ENCODE results near the gene ZNF79. TPM values are rescaled to one million over a fixed set of nuclear protein-coding genes. Genes with fewer than 3 reads are reported as not detected.

ZNF79 gene
- total RNA-seq, 1 donor from 2014 or later, result 9.5 TPM

DNA sequence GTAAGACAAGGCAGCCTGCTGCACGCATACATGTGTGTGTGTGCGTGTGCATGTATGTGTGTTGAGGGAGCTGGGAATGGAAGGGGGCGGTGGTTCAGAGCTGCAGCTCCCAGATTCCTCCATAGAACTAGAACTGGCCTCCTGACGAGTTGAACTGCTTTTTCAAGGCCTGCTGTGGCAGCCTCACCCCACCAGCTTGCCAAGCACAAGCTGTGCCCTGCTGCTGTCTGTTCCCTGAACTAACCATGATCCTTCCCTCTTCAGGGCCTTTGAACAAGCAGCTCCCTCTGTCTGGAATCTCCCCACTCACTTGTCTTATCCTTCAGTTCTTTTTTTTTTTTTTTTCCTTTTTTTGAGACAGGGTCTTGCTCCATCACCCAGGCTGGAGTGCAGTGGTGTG lies 49.8 kb downstream of the ZNF79 start:
- peaks cover 71% of the 10 kb centered on the region for H3K36me3 ChIP-seq
- H3K27ac ChIP-seq, result no peak overlapping the region
- H3K27me3 ChIP-seq (ENCODE audit: low read depth), result no peaks in the 10 kb centered on the region
- ATAC-seq (no peak), DNase-seq (no peak)
- H3K4me3 ChIP-seq, result no peak overlapping the region
- intact Hi-C loops (cut with DNase I), result no loop called here
- no peaks in the 10 kb centered on the region for H3K4me1 ChIP-seq
- no peaks in the 10 kb centered on the region for H3K9me3 ChIP-seq
- TF ChIP-seq, protein P1, sequence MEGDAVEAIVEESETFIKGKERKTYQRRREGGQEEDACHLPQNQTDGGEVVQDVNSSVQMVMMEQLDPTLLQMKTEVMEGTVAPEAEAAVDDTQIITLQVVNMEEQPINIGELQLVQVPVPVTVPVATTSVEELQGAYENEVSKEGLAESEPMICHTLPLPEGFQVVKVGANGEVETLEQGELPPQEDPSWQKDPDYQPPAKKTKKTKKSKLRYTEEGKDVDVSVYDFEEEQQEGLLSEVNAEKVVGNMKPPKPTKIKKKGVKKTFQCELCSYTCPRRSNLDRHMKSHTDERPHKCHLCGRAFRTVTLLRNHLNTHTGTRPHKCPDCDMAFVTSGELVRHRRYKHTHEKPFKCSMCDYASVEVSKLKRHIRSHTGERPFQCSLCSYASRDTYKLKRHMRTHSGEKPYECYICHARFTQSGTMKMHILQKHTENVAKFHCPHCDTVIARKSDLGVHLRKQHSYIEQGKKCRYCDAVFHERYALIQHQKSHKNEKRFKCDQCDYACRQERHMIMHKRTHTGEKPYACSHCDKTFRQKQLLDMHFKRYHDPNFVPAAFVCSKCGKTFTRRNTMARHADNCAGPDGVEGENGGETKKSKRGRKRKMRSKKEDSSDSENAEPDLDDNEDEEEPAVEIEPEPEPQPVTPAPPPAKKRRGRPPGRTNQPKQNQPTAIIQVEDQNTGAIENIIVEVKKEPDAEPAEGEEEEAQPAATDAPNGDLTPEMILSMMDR (IDR thresholded peaks at IDR 0.05), result no peak

DNA sequence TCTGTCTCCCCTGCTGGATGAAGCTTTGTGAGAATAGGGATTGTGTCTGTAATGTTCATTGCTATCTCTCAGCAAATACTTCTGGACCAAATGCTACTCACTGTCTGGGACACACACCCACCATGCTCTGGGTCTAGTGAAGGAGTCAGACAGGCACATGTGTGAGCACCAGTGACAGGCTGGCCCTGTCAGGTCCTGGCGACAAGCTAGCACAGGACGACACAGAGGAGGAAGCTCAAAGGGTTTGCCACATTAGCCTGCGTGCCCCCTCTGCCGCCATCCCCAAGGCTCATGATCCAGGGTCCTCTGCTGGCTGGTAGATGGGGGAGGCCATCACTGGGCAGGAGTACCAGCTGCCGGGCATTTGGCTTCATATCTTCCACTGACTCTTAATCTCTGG lies 50.4 kb downstream of the ZNF79 start:
- Histone ChIP-seq H3K9me3 (no peaks in the 10 kb centered on the region), H3K36me3 (peaks cover 73% of the 10 kb centered on the region), H3K27ac (no peak overlapping the region), H3K27me3 (ENCODE audit: low read depth) (no peaks in the 10 kb centered on the region), H3K4me1 (no peaks in the 10 kb centered on the region), H3K4me3 (no peak overlapping the region)
- TF ChIP-seq, protein P1 (IDR thresholded peaks at IDR 0.05), result no peak
- ATAC-seq (no peak), DNase-seq (no peak)
- intact Hi-C loops (cut with DNase I), result no loop called here

DNA sequence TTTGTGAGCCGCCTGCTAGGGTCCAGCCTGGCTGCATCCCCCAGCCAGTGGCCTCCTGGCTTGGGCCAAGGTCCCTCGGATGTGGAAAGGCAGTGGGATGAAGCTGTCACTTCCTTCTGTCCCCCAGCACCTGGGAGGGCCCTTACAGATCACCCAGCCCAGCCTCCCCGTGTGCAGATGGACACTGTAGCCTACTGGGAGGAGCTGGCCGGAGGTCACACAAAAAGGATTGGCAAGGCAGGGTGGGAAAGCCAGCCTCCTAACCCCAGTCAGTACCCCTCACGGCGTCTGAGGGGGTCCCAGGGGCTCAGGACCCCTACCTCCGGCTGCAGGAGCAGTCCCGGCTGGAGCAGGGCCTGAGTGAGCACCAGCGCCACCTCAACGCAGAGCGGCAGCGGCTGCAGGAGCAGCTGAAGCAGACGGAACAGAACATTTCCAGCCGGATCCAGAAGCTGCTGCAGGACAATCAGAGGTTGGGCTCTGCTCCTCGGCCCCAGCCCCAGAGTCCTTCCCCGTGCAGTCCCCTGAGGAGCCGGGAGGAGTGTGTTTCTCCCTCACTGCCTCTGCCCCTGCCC lies 55.4 kb downstream of the ZNF79 start:
- H3K4me1 ChIP-seq, result no peaks in the 10 kb centered on the region
- no peak for DNase-seq
- no peaks in the 10 kb centered on the region for H3K27me3 ChIP-seq (ENCODE audit: low read depth)
- TF ChIP-seq, protein P1 (IDR thresholded peaks at IDR 0.05), result no peak
- peaks cover 80% of the 10 kb centered on the region for H3K36me3 ChIP-seq
- H3K4me3 ChIP-seq, result no peak overlapping the region
- peak in 1 of 2 donors; percentile 48 for ATAC-seq
- H3K27ac ChIP-seq, result no peak overlapping the region
- H3K9me3 ChIP-seq, result no peaks in the 10 kb centered on the region
- intact Hi-C loops (cut with DNase I), result no loop called here

DNA sequence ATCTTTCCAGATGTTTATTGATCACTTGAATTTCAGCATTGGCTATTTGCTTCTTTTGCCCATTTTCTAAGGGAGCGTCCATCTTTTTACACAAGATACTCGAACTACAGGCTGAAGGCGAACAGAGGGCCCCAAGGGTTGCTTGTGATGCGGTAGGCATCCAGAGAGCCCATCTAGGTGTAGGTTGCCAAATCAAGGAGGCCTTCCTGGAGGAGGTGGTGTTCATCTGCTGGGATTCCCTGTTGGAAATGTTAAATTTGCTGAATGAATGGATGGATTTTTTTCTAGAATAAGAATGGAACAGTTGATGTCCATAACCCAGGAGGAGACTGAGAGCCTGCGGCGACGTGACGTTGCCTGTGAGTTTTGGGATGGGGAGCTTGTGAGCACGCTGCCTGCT lies 58.5 kb downstream of the ZNF79 start:
- Histone ChIP-seq H3K4me3 (no peak overlapping the region), H3K36me3 (peaks cover 94% of the 10 kb centered on the region), H3K4me1 (no peaks in the 10 kb centered on the region), H3K27me3 (ENCODE audit: low read depth) (no peaks in the 10 kb centered on the region), H3K9me3 (no peaks in the 10 kb centered on the region), H3K27ac (no peak overlapping the region)
- no peak for DNase-seq
- TF ChIP-seq, protein P1 (IDR thresholded peaks at IDR 0.05), result no peak
- ATAC-seq, result no peak
- intact Hi-C loops (cut with DNase I), result no loop called here

DNA sequence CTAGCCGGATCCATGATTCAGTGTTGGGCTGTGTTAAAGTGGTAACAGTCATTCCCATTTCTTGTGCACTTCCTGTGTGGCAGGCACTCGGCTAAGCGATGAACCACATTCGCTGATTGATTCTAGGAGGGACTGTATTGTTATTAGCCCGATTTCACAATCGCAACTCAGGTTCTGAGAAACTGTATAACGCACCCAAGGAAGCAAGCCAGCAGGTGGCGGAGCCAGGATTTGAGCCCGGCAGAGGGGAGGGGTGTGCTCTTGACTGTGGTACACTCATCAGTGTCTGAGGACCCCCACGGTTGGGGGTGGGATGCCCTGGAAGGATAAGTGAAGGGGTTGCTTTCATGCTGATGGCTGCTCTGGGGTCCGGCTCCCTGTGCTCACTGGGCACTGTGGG lies 61.8 kb downstream of the ZNF79 start:
- DNase-seq (no peak), ATAC-seq (no peak)
- TF ChIP-seq, protein P1 (IDR thresholded peaks at IDR 0.05), result no peak
- Histone ChIP-seq H3K27ac (no peak overlapping the region), H3K36me3 (peaks cover 95% of the 10 kb centered on the region), H3K4me3 (no peak overlapping the region), H3K4me1 (no peaks in the 10 kb centered on the region), H3K27me3 (ENCODE audit: low read depth) (no peaks in the 10 kb centered on the region), H3K9me3 (no peaks in the 10 kb centered on the region)
- intact Hi-C loops (cut with DNase I), result no loop called here

All from lower lobe of right lung (tissue), 2 donors.